T-helper 1 cell (primary cell): ENCODE measurements around the gene SCUBE3.

Source experiments
- DNase-seq, 5 donors: peaks; one replicate each; pipeline ENCODE4 v3.0.0-alpha.2; 2012 to 2020

Gene SCUBE3

GRCh38 chr6:35278708-35279107, 65.0 kb downstream of the SCUBE3 start:
- no peak for DNase-seq

GRCh38 chr6:35280903-35281302, 67.1 kb downstream of the SCUBE3 start:
- DNase-seq: no peak

DNA sequence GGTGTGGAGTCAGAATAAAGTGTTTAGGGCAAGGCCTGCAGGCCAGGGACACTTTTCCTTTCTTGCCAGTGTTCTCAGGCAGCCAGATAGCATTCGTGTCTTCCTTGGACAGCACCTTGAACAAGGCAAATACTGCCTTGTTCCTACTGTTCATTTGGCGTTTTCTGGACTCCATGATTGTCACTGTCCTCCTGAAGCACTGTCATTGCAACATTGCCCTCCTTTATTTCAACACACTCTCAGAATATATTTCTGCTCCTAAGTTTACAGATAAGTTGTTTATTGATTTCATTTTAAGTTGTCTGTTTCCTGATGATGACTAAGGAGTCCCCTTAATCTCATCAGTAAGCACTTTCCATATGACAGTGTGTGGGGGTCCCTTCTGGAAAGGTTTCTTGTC, 68.7 kb downstream of the SCUBE3 start:
- no peak for DNase-seq

- DNase-seq: no peak
Observed at GRCh38 chr6:35283361-35283760, 69.6 kb downstream of the SCUBE3 start.

DNA sequence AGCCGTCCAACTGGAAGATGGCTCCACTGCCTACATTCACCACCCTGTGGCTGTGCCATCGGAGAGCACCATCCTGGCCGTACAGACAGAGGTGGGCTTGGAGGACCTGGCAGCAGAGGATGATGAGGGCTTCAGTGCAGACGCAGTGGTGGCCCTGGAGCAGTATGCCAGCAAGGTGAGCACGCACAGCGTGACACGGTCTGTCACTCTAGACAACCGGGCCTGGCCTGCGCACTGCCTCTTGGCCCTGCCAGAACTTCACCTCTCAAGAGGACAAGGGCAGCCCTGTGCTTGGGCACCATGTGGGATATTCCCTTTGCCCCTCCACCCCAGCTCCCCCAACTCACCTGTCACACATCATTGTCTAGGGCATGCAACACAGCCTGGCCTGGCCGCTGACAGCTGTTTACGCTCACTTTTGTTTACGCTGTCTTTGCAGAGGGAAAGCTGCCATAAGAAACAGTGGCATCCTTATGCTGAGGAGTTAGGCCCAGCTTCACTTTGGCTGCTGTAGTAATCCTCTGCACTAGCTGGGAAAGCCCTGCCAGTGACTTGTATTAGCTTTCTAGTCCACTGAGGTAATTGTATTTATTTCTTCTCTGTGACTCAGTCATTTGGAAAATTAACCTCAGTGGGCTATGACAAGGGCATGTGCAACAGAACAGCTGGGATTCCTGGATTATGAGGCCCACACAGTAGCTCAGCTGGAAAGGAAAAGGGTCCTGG, 74.1 kb downstream of the SCUBE3 start:
- DNase-seq: no peak

GRCh38 chr6:35288834-35289233, 75.1 kb downstream of the SCUBE3 start:
- DNase-seq: no peak

DNA sequence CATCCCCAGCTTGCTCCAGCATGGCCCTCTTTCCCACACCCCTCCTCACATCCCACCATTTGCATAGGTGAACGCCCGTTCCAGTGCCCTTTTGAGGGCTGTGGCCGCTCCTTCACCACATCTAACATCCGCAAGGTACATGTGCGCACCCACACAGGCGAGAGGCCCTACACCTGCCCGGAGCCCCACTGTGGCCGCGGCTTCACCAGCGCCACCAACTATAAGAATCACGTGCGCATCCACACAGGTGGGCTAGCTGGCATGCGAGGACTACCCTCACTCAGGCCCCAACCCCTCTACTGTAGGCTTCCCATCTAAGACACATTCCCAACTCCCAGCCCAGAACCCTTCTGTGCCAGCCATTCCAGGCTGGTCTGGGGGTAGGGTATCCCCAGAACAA, 77.7 kb downstream of the SCUBE3 start:
- DNase-seq: no peak

DNA sequence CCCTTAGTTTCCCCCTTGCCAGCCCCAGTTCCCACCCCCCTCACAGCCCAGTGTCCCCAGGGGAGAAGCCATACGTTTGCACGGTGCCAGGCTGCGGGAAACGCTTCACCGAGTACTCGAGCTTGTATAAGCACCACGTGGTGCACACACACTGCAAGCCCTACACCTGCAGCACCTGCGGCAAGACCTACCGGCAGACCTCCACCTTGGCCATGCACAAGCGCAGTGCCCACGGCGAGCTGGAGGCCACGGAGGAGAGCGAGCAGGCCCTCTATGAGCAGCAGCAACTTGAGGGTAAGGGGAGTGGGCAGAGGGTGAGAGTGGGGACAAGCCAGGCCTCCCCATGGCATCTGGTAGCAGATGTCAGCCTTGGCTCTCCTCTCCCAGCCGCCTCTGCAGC, 78.7 kb downstream of the SCUBE3 start:
- no peak for DNase-seq

GRCh38 chr6:35293681-35294080, 79.9 kb downstream of the SCUBE3 start:
- no peak for DNase-seq

GRCh38 chr6:35294308-35294945, 80.7 kb downstream of the SCUBE3 start:
- peak in 3 of 5 donors; percentile 40 to 66 (median 47) for DNase-seq

DNA sequence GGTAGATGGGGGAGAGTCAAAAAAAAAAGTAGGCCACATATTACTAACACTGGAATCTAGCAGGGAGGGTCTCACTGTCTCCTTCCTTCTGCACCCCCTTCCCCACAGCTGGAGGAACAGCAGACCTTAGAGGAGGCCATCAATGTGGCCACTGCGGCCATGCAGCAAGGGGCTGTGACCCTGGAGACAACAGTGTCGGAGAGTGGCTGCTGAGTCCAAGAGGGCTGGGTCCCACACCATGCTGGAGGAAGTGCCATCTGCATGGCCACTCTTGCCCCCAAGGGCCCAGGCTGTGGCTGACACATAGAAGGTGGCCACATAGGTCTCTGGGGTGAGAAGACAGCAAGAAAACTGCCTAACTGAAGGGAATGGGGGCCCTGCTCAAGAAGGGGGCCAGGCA, 81.3 kb downstream of the SCUBE3 start:
- DNase-seq: no peak

GRCh38 chr6:35295521-35296315, 82.0 kb downstream of the SCUBE3 start:
- no peak for DNase-seq

DNA sequence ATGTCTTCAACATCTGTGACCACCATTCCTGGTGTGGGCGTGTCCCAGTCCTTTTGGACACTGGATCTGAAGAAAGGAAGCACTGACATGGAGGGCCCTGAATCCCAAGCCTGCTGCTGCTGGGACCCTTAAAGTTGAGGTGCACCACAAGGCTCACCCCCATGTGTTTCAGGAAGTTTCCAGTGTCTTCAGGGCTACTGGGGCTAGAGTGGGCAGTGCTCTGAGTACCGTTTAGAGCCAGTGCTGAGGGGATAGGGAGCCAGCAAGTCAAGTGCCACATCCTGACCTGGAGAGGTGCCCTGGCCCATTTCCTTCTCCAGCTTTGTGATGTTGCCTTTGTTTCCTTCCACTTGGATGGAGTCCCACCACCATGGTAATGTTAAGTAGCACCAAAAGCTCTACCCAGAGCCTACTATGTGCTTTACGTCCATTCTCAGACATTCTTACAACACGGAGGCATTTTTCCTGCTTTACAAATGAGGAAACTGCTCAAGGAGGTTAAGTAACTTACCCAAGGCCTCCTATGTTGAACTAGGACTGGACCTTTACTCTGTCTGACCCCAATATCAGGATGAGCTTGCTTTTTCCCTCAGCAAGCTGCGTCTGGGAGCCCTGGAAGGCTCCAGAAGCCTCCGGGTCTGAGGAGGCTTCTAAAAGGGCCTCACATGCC, 83.3 kb downstream of the SCUBE3 start:
- DNase-seq: no peak

DNA sequence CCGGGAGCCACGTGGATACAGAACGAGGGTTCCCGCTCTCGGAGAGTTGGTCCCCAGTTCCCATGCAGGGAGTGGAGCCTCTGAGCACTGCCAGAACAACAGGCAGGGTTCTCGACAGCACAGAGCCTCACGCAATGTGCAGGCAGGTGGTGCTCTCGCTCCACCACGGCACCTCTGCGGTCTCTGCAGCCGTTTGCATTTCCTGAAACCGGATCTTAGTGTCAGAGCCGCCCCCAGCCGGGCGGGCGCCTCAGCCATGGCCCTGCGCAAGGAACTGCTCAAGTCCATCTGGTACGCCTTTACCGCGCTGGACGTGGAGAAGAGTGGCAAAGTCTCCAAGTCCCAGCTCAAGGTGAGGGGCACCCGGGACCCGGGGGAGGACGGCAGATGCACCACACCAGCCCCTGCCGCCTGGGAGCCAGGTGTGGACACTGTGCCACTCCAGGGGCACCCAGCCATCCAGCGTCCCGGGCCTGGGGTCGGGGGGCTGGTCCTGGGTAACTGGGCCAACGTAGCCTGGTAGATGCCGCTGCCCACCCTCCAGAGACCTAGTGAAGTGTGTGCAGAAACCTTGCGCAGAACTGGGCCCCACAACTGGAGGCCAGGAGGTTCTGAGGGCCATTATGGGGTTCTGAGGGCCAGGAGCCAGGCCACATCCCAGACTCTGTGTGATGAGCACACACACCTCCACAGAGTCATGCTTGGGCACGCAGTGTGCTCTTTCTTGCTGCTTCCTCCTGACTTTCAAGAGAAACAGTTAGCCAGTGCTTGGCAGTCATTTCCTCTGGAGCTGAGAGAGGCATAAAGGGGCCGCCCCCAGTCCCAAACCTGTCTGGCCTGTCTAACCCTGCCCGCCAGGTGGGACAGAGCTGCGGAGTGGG, 84.1 kb downstream of the SCUBE3 start, which contains the start of gene DEF6:
Gene DEF6, plus strand, starts transcription at position 218 of the 881 bp plus-strand sequence. Its CDS starts 39 bp downstream, at position 257.
- peak; percentile 74 to 93 (median 84) for DNase-seq

GRCh38 chr6:35298625-35299140, 84.9 kb downstream of the SCUBE3 start:
- DNase-seq: peak in 1 of 5 donors; percentile 35

DNA sequence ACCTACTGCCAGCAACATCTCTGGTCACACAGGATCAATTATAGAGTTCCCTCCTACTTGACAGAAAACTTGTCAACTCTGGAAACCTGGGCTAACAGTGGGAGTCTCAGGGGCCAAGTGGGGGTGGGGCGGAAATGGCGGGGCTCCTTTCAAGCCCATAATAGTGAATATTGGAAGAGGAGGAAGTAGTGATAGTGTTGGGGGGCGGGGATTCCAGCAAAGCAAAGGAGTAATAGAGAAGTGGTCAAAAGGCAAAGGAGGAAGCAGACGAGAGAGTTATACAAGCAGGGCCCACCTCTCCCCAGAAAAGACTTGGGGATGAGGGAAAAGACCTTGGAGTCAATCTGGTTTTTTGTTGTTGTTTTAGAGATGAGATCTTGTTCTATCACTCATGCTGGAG, 85.9 kb downstream of the SCUBE3 start:
- peak in 1 of 5 donors; percentile 34 for DNase-seq

GRCh38 chr6:35300848-35301247, 87.1 kb downstream of the SCUBE3 start:
- peak in 3 of 5 donors; percentile 34 to 79 (median 36) for DNase-seq
